ENCODE data around the gene F10.

The F10 gene

GRCh38 chr13:113168211-113168610, 45.6 kb downstream of the F10 start:
- H3K27ac ChIP-seq (replicated peaks), result no peak overlapping the region
- no peak for DNase-seq (ENCODE audit: low read depth in 1 of 2, low spot score in 1 of 2)
- TF ChIP-seq POLR2AphosphoS5 (IDR thresholded peaks at IDR 0.05; ENCODE audit: low read depth) (no peak), GABPA (IDR thresholded peaks at IDR 0.05; ENCODE audit: low read depth) (no peak), REST (IDR thresholded peaks at IDR 0.05; ENCODE audit: insufficient replicate concordance, low read depth) (no peak), SPI1 (IDR thresholded peaks at IDR 0.05; ENCODE audit: borderline replicate concordance, low read depth) (no peak)
- TF ChIP-seq, protein P1, sequence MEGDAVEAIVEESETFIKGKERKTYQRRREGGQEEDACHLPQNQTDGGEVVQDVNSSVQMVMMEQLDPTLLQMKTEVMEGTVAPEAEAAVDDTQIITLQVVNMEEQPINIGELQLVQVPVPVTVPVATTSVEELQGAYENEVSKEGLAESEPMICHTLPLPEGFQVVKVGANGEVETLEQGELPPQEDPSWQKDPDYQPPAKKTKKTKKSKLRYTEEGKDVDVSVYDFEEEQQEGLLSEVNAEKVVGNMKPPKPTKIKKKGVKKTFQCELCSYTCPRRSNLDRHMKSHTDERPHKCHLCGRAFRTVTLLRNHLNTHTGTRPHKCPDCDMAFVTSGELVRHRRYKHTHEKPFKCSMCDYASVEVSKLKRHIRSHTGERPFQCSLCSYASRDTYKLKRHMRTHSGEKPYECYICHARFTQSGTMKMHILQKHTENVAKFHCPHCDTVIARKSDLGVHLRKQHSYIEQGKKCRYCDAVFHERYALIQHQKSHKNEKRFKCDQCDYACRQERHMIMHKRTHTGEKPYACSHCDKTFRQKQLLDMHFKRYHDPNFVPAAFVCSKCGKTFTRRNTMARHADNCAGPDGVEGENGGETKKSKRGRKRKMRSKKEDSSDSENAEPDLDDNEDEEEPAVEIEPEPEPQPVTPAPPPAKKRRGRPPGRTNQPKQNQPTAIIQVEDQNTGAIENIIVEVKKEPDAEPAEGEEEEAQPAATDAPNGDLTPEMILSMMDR (IDR thresholded peaks at IDR 0.05; ENCODE audit: insufficient read depth, low read length), result no peak
- no peak overlapping the region for H3K4me3 ChIP-seq (replicated peaks; ENCODE audit: insufficient read depth, low read length)
- peaks cover 8% of the 10 kb centered on the region for H3K27me3 ChIP-seq (ENCODE audit: insufficient read depth, poor library complexity, severe bottlenecking)

DNA sequence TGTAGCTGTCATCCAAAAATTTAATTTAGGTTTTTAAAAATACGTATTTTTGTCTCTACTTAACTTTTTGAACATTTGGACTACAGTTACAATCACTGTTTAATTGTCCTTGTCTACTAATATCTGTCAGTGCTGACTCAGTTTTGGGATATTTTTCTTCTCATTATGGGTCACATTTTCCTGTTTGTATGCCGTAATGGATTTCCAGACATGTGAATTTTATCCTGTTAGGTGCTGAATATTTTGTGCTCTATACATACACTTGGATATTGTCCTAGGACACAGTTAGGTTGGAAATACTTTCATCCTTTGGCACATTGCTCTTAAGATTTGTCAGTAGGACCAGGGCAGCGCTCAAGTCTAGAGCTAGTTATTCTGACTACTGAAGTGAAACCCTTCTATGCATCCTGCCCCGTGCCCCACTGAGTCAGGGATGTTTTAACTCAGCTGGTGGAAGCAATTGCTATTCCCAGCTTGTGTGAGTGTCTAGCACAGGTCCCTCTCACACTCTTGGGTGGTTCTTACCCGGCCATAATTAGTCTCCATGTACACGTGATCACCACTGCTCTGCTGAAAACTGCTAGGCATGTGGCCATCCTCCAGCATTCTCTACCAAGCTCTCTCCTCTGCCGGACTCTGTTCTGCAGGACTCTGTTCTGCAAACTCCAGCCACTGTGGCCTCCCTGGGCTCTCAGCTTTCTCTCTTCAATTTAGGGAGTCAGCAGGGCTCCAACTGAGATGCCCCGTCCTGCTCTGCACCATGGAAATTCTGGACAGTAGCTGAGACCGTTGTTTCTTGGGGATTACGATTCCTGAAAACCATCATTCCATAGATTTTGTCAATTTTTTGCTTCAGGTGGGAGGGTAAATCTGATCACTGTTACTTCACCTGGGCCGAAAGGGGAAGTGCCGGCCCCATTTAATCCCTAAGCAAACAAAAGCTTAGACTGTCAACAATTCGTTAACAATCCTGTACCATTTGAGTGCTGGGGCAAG, 47.0 kb downstream of the F10 start:
- Histone ChIP-seq H3K4me3 (replicated peaks; ENCODE audit: insufficient read depth, low read length) (no peak overlapping the region), H3K27ac (replicated peaks) (no peak overlapping the region), H3K27me3 (ENCODE audit: insufficient read depth, poor library complexity, severe bottlenecking) (peaks cover 3% of the 10 kb centered on the region)
- TF ChIP-seq POLR2AphosphoS5 (IDR thresholded peaks at IDR 0.05; ENCODE audit: low read depth) (no peak), REST (IDR thresholded peaks at IDR 0.05; ENCODE audit: insufficient replicate concordance, low read depth) (no peak), GABPA (IDR thresholded peaks at IDR 0.05; ENCODE audit: low read depth) (no peak), SPI1 (IDR thresholded peaks at IDR 0.05; ENCODE audit: borderline replicate concordance, low read depth) (peak; percentile 38; the same call in 1 of the 2 replicates)
- TF ChIP-seq, protein P1 (IDR thresholded peaks at IDR 0.05; ENCODE audit: insufficient read depth, low read length), result no peak
- DNase-seq (ENCODE audit: low read depth in 1 of 2, low spot score in 1 of 2), result no peak

DNA sequence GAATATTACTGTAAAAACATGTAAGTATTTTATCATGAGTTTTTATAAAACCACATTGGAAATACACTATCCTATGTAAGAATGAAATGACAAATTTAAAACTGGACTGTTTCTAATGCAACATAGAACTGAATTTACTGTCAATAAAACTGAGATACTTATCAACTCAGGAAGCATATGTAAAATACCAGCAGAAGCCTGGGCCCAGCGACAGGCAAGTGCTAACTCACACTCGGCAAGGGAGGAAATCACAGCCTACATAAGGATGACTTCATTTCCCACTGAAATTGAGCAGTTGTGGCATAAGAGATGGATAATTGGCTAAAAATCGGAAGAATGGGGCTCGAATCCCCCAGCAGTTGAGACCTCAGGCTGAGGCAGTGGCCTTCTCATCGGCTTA, 47.9 kb downstream of the F10 start:
- TF ChIP-seq GABPA (IDR thresholded peaks at IDR 0.05; ENCODE audit: low read depth) (no peak), REST (IDR thresholded peaks at IDR 0.05; ENCODE audit: insufficient replicate concordance, low read depth) (no peak), POLR2AphosphoS5 (IDR thresholded peaks at IDR 0.05; ENCODE audit: low read depth) (no peak), SPI1 (IDR thresholded peaks at IDR 0.05; ENCODE audit: borderline replicate concordance, low read depth) (no peak)
- TF ChIP-seq, protein P1 (IDR thresholded peaks at IDR 0.05; ENCODE audit: insufficient read depth, low read length), result no peak
- no peak for DNase-seq (ENCODE audit: low read depth in 1 of 2, low spot score in 1 of 2)
- Histone ChIP-seq H3K27ac (replicated peaks) (no peak overlapping the region), H3K4me3 (replicated peaks; ENCODE audit: insufficient read depth, low read length) (no peak overlapping the region), H3K27me3 (ENCODE audit: insufficient read depth, poor library complexity, severe bottlenecking) (no peaks in the 10 kb centered on the region)
